Mesenchymal stem cell (in vitro differentiated cells and primary cell): ENCODE measurements around the gene HPN.
"Not testable (repeated sequence)": the region's sequence is repeated elsewhere in the genome, so short reads cannot be mapped to it uniquely, and the experiment has no call there.

Source experiments
- DNase-seq: peaks from one replicate; pipeline ENCODE4 v3.0.0-alpha.2; 2013
- H2AFZ ChIP-seq: one replicate; pipeline ENCODE4 v1.6.1; 2013; ENCODE audit warnings: low read depth, mild to moderate bottlenecking, control low read depth, inconsistent platforms, low read length, moderate library complexity
- H2AK5ac ChIP-seq: 2 replicates; pipeline ENCODE4 v1.6.1; 2013; ENCODE audit warnings: low read length, moderate library complexity, mild to moderate bottlenecking, inconsistent platforms; ENCODE audit not compliant: severe bottlenecking
- H2BK120ac ChIP-seq: one replicate; pipeline ENCODE4 v1.6.1; 2013; ENCODE audit warnings: low read depth, mild to moderate bottlenecking, inconsistent platforms, low read length, moderate library complexity
- H2BK12ac ChIP-seq, 2 experiments: one replicate each; pipeline ENCODE4 v1.6.1; 2013; ENCODE audit warnings: inconsistent platforms in 2 of 2, low read length in 2 of 2, mild to moderate bottlenecking in 2 of 2, moderate library complexity in 2 of 2, control low read depth in 1 of 2
- H2BK15ac ChIP-seq: one replicate; pipeline ENCODE4 v1.6.1; 2013; ENCODE audit warnings: mild to moderate bottlenecking, low read depth, inconsistent platforms; ENCODE audit not compliant: poor library complexity, severe bottlenecking
- H2BK5ac ChIP-seq: 2 replicates; pipeline ENCODE4 v1.6.1; 2013; ENCODE audit warnings: low read depth, mild to moderate bottlenecking, low read length, control low read depth, inconsistent platforms; ENCODE audit not compliant: poor library complexity, severe bottlenecking
- H3K14ac ChIP-seq, 2 experiments: one replicate each; pipeline ENCODE4 v1.6.1; 2013; ENCODE audit warnings: inconsistent platforms in 2 of 2, low read length in 2 of 2, control low read depth in 1 of 2, mild to moderate bottlenecking in 1 of 2, moderate library complexity in 1 of 2
- H3K18ac ChIP-seq, 2 experiments: one replicate each; pipeline ENCODE4 v1.6.1; 2013; ENCODE audit warnings: inconsistent platforms in 2 of 2, low read length in 2 of 2, control low read depth in 1 of 2, low read depth in 1 of 2, mild to moderate bottlenecking in 1 of 2
- H3K23ac ChIP-seq, 2 experiments: one replicate each; pipeline ENCODE4 v1.6.1; 2013; ENCODE audit warnings: inconsistent platforms in 2 of 2, low read length in 2 of 2, mild to moderate bottlenecking in 2 of 2, moderate library complexity in 2 of 2, control low read depth in 1 of 2
- H3K27ac ChIP-seq: 2 replicates; pipeline ENCODE4 v1.5.1; 2013; ENCODE audit warnings: mild to moderate bottlenecking, moderate library complexity, low read length, control low read depth, inconsistent platforms; ENCODE audit not compliant: poor library complexity, severe bottlenecking
- H3K27me3 ChIP-seq, 2 experiments: 2 replicates each; pipeline versions ENCODE4 v1.6.1 to v1.7.0; 2013; ENCODE audit warnings: low read length in 2 of 2, mild to moderate bottlenecking in 2 of 2, moderate library complexity in 2 of 2, control low read depth in 1 of 2, inconsistent platforms in 1 of 2; ENCODE audit not compliant: control insufficient read depth in 1 of 2, insufficient read depth in 1 of 2
- H3K36me3 ChIP-seq, 2 experiments: 2 replicates each; pipeline versions ENCODE4 v1.6.1 to v1.7.0; 2013; ENCODE audit warnings: low read length in 2 of 2, control low read depth in 1 of 2, inconsistent platforms in 1 of 2, low read depth in 1 of 2, mild to moderate bottlenecking in 1 of 2; ENCODE audit not compliant: insufficient read depth in 2 of 2, control insufficient read depth in 1 of 2
- H3K4ac ChIP-seq, 2 experiments: one replicate each; pipeline ENCODE4 v1.6.1; 2013; ENCODE audit warnings: inconsistent platforms in 2 of 2, low read length in 2 of 2, mild to moderate bottlenecking in 2 of 2, moderate library complexity in 2 of 2, control low read depth in 1 of 2, low read depth in 1 of 2
- H3K4me1 ChIP-seq: 2 replicates; pipeline ENCODE4 v1.6.1; 2013; ENCODE audit warnings: low read depth, low read length, control low read depth; ENCODE audit not compliant: control insufficient read depth, insufficient read depth
- H3K4me2 ChIP-seq: 2 replicates; pipeline ENCODE4 v1.6.1; 2013; ENCODE audit warnings: low read length, mild to moderate bottlenecking, inconsistent platforms; ENCODE audit not compliant: poor library complexity, severe bottlenecking
- H3K4me3 ChIP-seq, 2 experiments: 2 replicates each; pipeline versions ENCODE4 v1.5.1 to v1.7.0; 2013; ENCODE audit warnings: low read length in 2 of 2, mild to moderate bottlenecking in 2 of 2, control low read depth in 1 of 2, low read depth in 1 of 2; ENCODE audit not compliant: insufficient read depth in 1 of 2
- H3K79me1 ChIP-seq: replicated peaks from 2 replicates; pipeline ENCODE4 v1.6.1; 2013; ENCODE audit warnings: mild to moderate bottlenecking, control low read depth, low read length, inconsistent platforms; ENCODE audit not compliant: poor library complexity, severe bottlenecking
- H3K9ac ChIP-seq: 2 replicates; pipeline ENCODE4 v1.7.0; 2013; ENCODE audit warnings: mild to moderate bottlenecking, low read length, moderate library complexity
- H3K9me3 ChIP-seq: 2 replicates; pipeline ENCODE4 v1.7.0; 2013; ENCODE audit warnings: mild to moderate bottlenecking, low read length; ENCODE audit not compliant: control insufficient read depth
- H4K8ac ChIP-seq: one replicate; pipeline ENCODE4 v1.6.1; 2013; ENCODE audit warnings: inconsistent platforms, mild to moderate bottlenecking, low read length, moderate library complexity
- H4K91ac ChIP-seq: one replicate; pipeline ENCODE4 v1.6.1; 2013; ENCODE audit warnings: mild to moderate bottlenecking, low read length, inconsistent platforms
- WGBS: methylation state at CpG from one replicate; pipeline ENCODE4 v1.1.7; 2013; ENCODE audit warnings: mixed read lengths; 5-methylcytosine and 5-hydroxymethylcytosine counted together

HPN gene

GRCh38 chr19:35002037-35002535 is 39.4 kb upstream of the HPN start:
- Histone ChIP-seq H2BK5ac (no peak overlapping the region), H3K4me1 (peaks cover 33% of the 10 kb centered on the region), H3K18ac (no peak overlapping the region), H2BK12ac (no peak overlapping the region), H3K14ac (no peak overlapping the region), H3K9ac (peak overlapping the region; percentile 75), H3K36me3 (peaks cover 18 to 32% of the 10 kb centered on the region in 2 experiments), H3K27ac (no peak overlapping the region), H3K4me3 (peak overlapping the region in 1 of 2 experiments; percentile 79), H3K27me3 (no peaks in the 10 kb centered on the region), H3K4me2 (no peak overlapping the region), H3K4ac (no peak overlapping the region), H2AFZ (no peak overlapping the region), H3K9me3 (no peaks in the 10 kb centered on the region), H3K23ac (no peak overlapping the region), H4K91ac (no peak overlapping the region), H2AK5ac (peak overlapping the region; percentile 39), H2BK15ac (no peak overlapping the region), H2BK120ac (no peak overlapping the region), H4K8ac (no peak overlapping the region), H3K79me1 (peaks cover 14% of the 10 kb centered on the region)
- no peak for DNase-seq
- WGBS, result 95% methylated on average over 11 of the region's 11 CpGs

GRCh38 chr19:35004517-35005255 is 36.8 kb upstream of the HPN start:
- H3K4ac ChIP-seq, result no peak overlapping the region
- no peak overlapping the region for H4K91ac ChIP-seq
- no peak overlapping the region for H2BK12ac ChIP-seq
- no peak overlapping the region for H3K4me2 ChIP-seq
- no peak overlapping the region for H3K4me3 ChIP-seq
- no peak overlapping the region for H4K8ac ChIP-seq
- H3K14ac ChIP-seq, result no peak overlapping the region
- 98% methylated on average over 18 of the region's 18 CpGs for WGBS
- H3K18ac ChIP-seq, result no peak overlapping the region
- no peak overlapping the region for H2BK15ac ChIP-seq
- peaks cover 24 to 42% of the 10 kb centered on the region in 2 experiments for H3K36me3 ChIP-seq
- H3K9me3 ChIP-seq, result no peaks in the 10 kb centered on the region
- H2AFZ ChIP-seq, result no peak overlapping the region
- no peak overlapping the region for H3K9ac ChIP-seq
- peaks cover 23% of the 10 kb centered on the region for H3K4me1 ChIP-seq
- DNase-seq, result no peak
- H3K27ac ChIP-seq, result no peak overlapping the region
- H3K79me1 ChIP-seq, result peaks cover 33% of the 10 kb centered on the region
- H2AK5ac ChIP-seq, result no peak overlapping the region
- no peaks in the 10 kb centered on the region for H3K27me3 ChIP-seq
- no peak overlapping the region for H3K23ac ChIP-seq
- no peak overlapping the region for H2BK5ac ChIP-seq
- H2BK120ac ChIP-seq, result no peak overlapping the region

- DNase-seq, result no peak
- Histone ChIP-seq H3K36me3 (peaks cover 31 to 49% of the 10 kb centered on the region in 2 experiments), H3K9ac (no peak overlapping the region), H2AK5ac (no peak overlapping the region), H4K8ac (no peak overlapping the region), H3K4ac (no peak overlapping the region), H2BK5ac (no peak overlapping the region), H4K91ac (no peak overlapping the region), H3K4me2 (no peak overlapping the region), H3K9me3 (no peaks in the 10 kb centered on the region), H3K79me1 (peaks cover 33% of the 10 kb centered on the region), H3K27me3 (no peaks in the 10 kb centered on the region), H3K4me1 (peaks cover 23% of the 10 kb centered on the region), H2AFZ (no peak overlapping the region), H3K27ac (no peak overlapping the region), H2BK120ac (no peak overlapping the region), H3K23ac (no peak overlapping the region), H2BK15ac (no peak overlapping the region), H3K14ac (no peak overlapping the region), H2BK12ac (no peak overlapping the region), H3K4me3 (no peak overlapping the region), H3K18ac (no peak overlapping the region)
- 96% methylated on average over 10 of the region's 11 CpGs for WGBS
Observed at GRCh38 chr19:35005256-35005977, 36.1 kb upstream of the HPN start.

- H3K4me1 ChIP-seq, result peaks cover 23% of the 10 kb centered on the region
- WGBS, result 98% methylated on average over 6 of the region's 6 CpGs
- H3K4me2 ChIP-seq, result not testable (repeated sequence)
Observed at GRCh38 chr19:35006007-35006341, 35.5 kb upstream of the HPN start.

More at GRCh38 chr19:35006007-35006341, 35.5 kb upstream of the HPN start:
- not testable (repeated sequence) for H2BK15ac ChIP-seq, H2BK120ac ChIP-seq, H3K4me3 ChIP-seq, H3K9me3 ChIP-seq, H2BK12ac ChIP-seq, H4K91ac ChIP-seq, H3K9ac ChIP-seq, H2AK5ac ChIP-seq, DNase-seq, H3K14ac ChIP-seq, H3K4ac ChIP-seq, H2AFZ ChIP-seq, H3K27ac ChIP-seq, H3K27me3 ChIP-seq, H4K8ac ChIP-seq, H3K18ac ChIP-seq, H3K23ac ChIP-seq, H2BK5ac ChIP-seq
- Histone ChIP-seq H3K79me1 (peaks cover 36% of the 10 kb centered on the region), H3K36me3 (peaks cover 36 to 55% of the 10 kb centered on the region in 2 experiments)
